ENCODE data around the gene MOK.

Gene MOK

DNA sequence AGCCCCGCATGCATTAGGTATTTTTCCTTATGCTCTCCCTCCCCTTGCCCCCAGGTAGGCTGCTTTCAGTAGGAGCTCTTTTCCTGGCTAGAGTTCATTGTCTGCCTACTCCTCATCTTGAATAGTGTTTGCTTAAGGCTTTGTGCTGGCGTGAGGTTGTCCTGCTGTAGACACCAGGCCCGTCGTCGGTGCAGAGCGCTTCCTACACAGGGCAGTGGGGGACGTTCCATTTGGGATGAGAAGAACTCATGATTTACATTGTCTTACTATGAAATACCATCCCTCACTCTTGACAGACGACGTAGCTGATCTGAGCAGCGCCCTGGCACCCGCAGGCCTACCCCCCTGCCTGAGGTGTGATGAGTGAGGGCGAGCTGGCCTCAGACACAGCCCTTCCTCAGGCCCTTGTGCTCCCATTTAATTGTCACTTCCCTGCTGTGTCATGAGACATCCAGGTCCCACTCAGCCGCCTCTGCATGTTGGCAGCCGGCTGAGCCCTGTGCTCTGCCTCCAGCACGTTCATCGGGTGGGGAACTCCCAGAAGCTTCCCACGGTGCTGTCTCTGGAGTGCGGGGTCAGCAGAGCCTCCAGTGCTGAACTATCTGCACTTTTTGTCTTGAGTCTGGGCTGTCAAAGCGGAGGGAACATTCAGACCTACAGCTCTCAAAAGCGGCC, 89.3 kb downstream of the MOK start:
- no peaks in the 10 kb centered on the region for H3K36me3 ChIP-seq (ENCODE audit: low read length)
- no peaks in the 10 kb centered on the region for H4K20me1 ChIP-seq (ENCODE audit: low read depth, low read length)
- H3K27ac ChIP-seq (ENCODE audit: low read depth, low read length): no peak overlapping the region
- H3F3A ChIP-seq (ENCODE audit: insufficient read depth): 0 out of 2 replicates have a peak, but pooled peaks cover 3% of the 10 kb centered on the region
- TF ChIP-seq EZH2phosphoT487 (conservative IDR thresholded peaks at IDR 0.05; ENCODE audit: low read length): no peak
- TF ChIP-seq, protein P1, sequence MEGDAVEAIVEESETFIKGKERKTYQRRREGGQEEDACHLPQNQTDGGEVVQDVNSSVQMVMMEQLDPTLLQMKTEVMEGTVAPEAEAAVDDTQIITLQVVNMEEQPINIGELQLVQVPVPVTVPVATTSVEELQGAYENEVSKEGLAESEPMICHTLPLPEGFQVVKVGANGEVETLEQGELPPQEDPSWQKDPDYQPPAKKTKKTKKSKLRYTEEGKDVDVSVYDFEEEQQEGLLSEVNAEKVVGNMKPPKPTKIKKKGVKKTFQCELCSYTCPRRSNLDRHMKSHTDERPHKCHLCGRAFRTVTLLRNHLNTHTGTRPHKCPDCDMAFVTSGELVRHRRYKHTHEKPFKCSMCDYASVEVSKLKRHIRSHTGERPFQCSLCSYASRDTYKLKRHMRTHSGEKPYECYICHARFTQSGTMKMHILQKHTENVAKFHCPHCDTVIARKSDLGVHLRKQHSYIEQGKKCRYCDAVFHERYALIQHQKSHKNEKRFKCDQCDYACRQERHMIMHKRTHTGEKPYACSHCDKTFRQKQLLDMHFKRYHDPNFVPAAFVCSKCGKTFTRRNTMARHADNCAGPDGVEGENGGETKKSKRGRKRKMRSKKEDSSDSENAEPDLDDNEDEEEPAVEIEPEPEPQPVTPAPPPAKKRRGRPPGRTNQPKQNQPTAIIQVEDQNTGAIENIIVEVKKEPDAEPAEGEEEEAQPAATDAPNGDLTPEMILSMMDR (IDR thresholded peaks at IDR 0.05; ENCODE audit: insufficient read depth, low read length, poor library complexity, severe bottlenecking): no peak
- no peaks in the 10 kb centered on the region for H3K79me2 ChIP-seq (ENCODE audit: insufficient read depth, low read length)
- no peak overlapping the region for H3K4me3 ChIP-seq (ENCODE audit: insufficient read depth, low read length, poor library complexity, severe bottlenecking)
- no peak overlapping the region for H3K4me2 ChIP-seq (ENCODE audit: low read depth, low read length, poor library complexity, severe bottlenecking)
- no peak overlapping the region for H3K9ac ChIP-seq (ENCODE audit: low read length)
- no peaks in the 10 kb centered on the region for H3K9me3 ChIP-seq (ENCODE audit: insufficient read depth, low read length)
- no peaks in the 10 kb centered on the region for H3K9me2 ChIP-seq (replicated peaks; ENCODE audit: insufficient read depth, low read length)
- no peak overlapping the region for H2AFZ ChIP-seq (ENCODE audit: low read depth, low read length, severe bottlenecking)
- no peaks in the 10 kb centered on the region for H3K27me3 ChIP-seq (ENCODE audit: low read length)

DNA sequence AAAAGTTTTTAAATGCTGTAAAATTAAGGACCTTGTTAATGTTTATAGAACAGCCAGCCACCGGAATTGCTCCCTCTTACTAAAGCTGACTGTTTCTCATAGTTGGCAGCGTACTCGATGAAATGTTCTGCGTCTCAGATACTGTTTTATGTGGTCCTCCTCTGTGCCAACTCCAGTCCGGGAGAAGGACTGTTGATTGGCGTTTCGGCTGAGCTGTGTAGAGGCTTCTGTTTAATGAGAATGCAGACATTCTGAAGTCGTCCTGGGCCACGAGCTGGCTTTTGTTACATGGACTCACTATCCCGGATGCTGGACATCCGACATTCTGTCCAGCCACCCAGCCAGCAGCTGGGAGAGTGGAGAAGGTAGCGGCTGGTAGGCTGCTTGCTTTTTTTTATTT, 89.9 kb downstream of the MOK start:
- Histone ChIP-seq H3K9ac (ENCODE audit: low read length) (no peak overlapping the region), H3F3A (ENCODE audit: insufficient read depth) (0 out of 2 replicates have a peak, but pooled peaks cover under 1% of the 10 kb centered on the region), H3K79me2 (ENCODE audit: insufficient read depth, low read length) (no peaks in the 10 kb centered on the region), H3K4me3 (ENCODE audit: insufficient read depth, low read length, poor library complexity, severe bottlenecking) (no peak overlapping the region), H3K36me3 (ENCODE audit: low read length) (no peaks in the 10 kb centered on the region), H3K9me3 (ENCODE audit: insufficient read depth, low read length) (no peaks in the 10 kb centered on the region), H3K9me2 (replicated peaks; ENCODE audit: insufficient read depth, low read length) (no peaks in the 10 kb centered on the region), H3K27me3 (ENCODE audit: low read length) (no peaks in the 10 kb centered on the region), H2AFZ (ENCODE audit: low read depth, low read length, severe bottlenecking) (no peak overlapping the region), H3K27ac (ENCODE audit: low read depth, low read length) (no peak overlapping the region), H3K4me2 (ENCODE audit: low read depth, low read length, poor library complexity, severe bottlenecking) (no peak overlapping the region), H4K20me1 (ENCODE audit: low read depth, low read length) (no peaks in the 10 kb centered on the region)
- no peak for TF ChIP-seq EZH2phosphoT487 (conservative IDR thresholded peaks at IDR 0.05; ENCODE audit: low read length)
- TF ChIP-seq, protein P1 (IDR thresholded peaks at IDR 0.05; ENCODE audit: insufficient read depth, low read length, poor library complexity, severe bottlenecking): no peak

DNA sequence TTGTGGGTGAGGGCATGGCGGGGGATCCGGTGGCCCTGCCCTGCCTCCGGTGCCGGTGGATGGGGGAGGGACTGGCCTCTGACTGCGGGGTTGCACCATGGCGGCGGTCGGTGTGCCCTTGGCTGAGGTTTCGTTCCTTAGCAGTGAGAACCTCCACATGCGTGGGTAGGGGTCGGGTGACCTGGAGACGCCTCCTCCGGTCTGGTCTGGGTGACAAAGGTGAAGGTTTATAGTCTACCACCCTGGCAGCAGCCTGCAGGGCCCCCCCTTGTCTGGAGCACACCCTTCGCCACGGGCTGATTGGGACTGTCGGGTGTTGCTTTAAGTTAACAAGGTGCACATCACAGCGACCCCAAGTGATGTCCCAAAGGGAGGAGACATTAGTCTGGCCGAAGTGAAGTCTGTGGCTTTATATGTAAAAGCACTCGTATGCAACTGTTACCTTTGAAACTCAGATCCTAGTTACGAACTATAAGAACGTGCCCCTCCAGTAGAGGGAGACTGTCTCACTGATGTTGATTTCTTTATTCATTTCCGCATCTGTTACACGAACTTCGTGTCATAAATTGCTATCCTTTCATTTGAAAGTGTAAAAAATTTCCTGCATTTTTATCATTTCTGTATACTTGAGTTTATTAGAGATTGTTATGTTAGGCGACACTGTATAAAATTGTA, 90.8 kb downstream of the MOK start:
- H3K27me3 ChIP-seq (ENCODE audit: low read length): no peaks in the 10 kb centered on the region
- H3K79me2 ChIP-seq (ENCODE audit: insufficient read depth, low read length): no peaks in the 10 kb centered on the region
- H3K4me2 ChIP-seq (ENCODE audit: low read depth, low read length, poor library complexity, severe bottlenecking): no peak overlapping the region
- H3K36me3 ChIP-seq (ENCODE audit: low read length): no peaks in the 10 kb centered on the region
- no peaks in the 10 kb centered on the region for H3K9me3 ChIP-seq (ENCODE audit: insufficient read depth, low read length)
- H2AFZ ChIP-seq (ENCODE audit: low read depth, low read length, severe bottlenecking): no peak overlapping the region
- H3K4me3 ChIP-seq (ENCODE audit: insufficient read depth, low read length, poor library complexity, severe bottlenecking): no peak overlapping the region
- TF ChIP-seq, protein P1 (IDR thresholded peaks at IDR 0.05; ENCODE audit: insufficient read depth, low read length, poor library complexity, severe bottlenecking): no peak
- TF ChIP-seq EZH2phosphoT487 (conservative IDR thresholded peaks at IDR 0.05; ENCODE audit: low read length): no peak
- no peak overlapping the region for H3K27ac ChIP-seq (ENCODE audit: low read depth, low read length)
- H3K9ac ChIP-seq (ENCODE audit: low read length): no peak overlapping the region
- H3K9me2 ChIP-seq (replicated peaks; ENCODE audit: insufficient read depth, low read length): no peaks in the 10 kb centered on the region
- no peaks in the 10 kb centered on the region for H3F3A ChIP-seq (ENCODE audit: insufficient read depth)
- no peaks in the 10 kb centered on the region for H4K20me1 ChIP-seq (ENCODE audit: low read depth, low read length)

Measured in SU-DHL-6 (cell line).